ENCODE results near the gene COL26A1. TPM values are rescaled to one million over a fixed set of nuclear protein-coding genes. Genes with fewer than 3 reads are reported as not detected.
"Not testable (repeated sequence)": the region's sequence is repeated elsewhere in the genome, so short reads cannot be mapped to it uniquely, and the experiment has no call there.

Gene COL26A1
- total and polyA plus RNA-seq, 8 donors = 0.37 to 3.5 (median 0.86) TPM

- H3K4me3 ChIP-seq = no peak overlapping the region
- FAIRE-seq (no peak), ATAC-seq (no peak), DNase-seq (no peak)
- intact Hi-C loops (cut with DNase I) = no loop called here
- H3K9me3 ChIP-seq = no peaks in the 10 kb centered on the region
- 95 to 98% methylated on average over 1 of the region's 1 CpG for WGBS, 2 donors
- no peaks in the 10 kb centered on the region for H3K4me1 ChIP-seq
- no peaks in the 10 kb centered on the region for H3K27me3 ChIP-seq
- TF ChIP-seq CTCF (IDR thresholded peaks at IDR 0.05) = no peak
- no peak overlapping the region for H3K27ac ChIP-seq
- no peaks in the 10 kb centered on the region for H3K36me3 ChIP-seq
Measured at GRCh38 chr7:101479217-101479616, 116.5 kb downstream of the COL26A1 start.

- FAIRE-seq; ATAC-seq; H3K4me3 ChIP-seq; intact Hi-C loops (cut with DNase I); H3K27me3 ChIP-seq; H3K36me3 ChIP-seq; H3K27ac ChIP-seq; DNase-seq; H3K9me3 ChIP-seq; H3K4me1 ChIP-seq: not testable (repeated sequence)
- 85 to 87% methylated on average over 7 of the region's 7 CpGs for WGBS, 2 donors
Measured at GRCh38 chr7:101486056-101486432, 123.4 kb downstream of the COL26A1 start.

GRCh38 chr7:101486433-101487104 lies 123.9 kb downstream of the COL26A1 start:
- Histone ChIP-seq H3K4me3 (no peak overlapping the region), H3K27ac (no peak overlapping the region), H3K36me3 (no peaks in the 10 kb centered on the region), H3K4me1 (no peaks in the 10 kb centered on the region), H3K27me3 (no peaks in the 10 kb centered on the region), H3K9me3 (no peaks in the 10 kb centered on the region)
- intact Hi-C loops (cut with DNase I) = no loop called here
- FAIRE-seq (no peak), ATAC-seq (no peak), DNase-seq (peak in 1 of 6 donors; percentile 43)
- no peak for TF ChIP-seq CTCF (IDR thresholded peaks at IDR 0.05)
- 68 to 73% methylated on average over 25 of the region's 25 CpGs for WGBS, 2 donors

- FAIRE-seq = no peak
- no peak overlapping the region for H3K4me3 ChIP-seq
- no peaks in the 10 kb centered on the region for H3K4me1 ChIP-seq
- H3K9me3 ChIP-seq = no peaks in the 10 kb centered on the region
- H3K27me3 ChIP-seq = no peaks in the 10 kb centered on the region
- intact Hi-C loops (cut with DNase I) = no loop called here
- no peak for DNase-seq
- 71 to 79% methylated on average over 4 of the region's 4 CpGs for WGBS, 2 donors
- H3K27ac ChIP-seq = no peak overlapping the region
- TF ChIP-seq CTCF (IDR thresholded peaks at IDR 0.05) = no peak
- H3K36me3 ChIP-seq = no peaks in the 10 kb centered on the region
- no peak for ATAC-seq
Measured at GRCh38 chr7:101487105-101487458, 124.4 kb downstream of the COL26A1 start.

- no peaks in the 10 kb centered on the region for H3K9me3 ChIP-seq
- H3K36me3 ChIP-seq = no peaks in the 10 kb centered on the region
- no peak for FAIRE-seq
- WGBS, 2 donors = 83 to 89% methylated on average over 7 of the region's 7 CpGs
- H3K27ac ChIP-seq = no peak overlapping the region
- no peak for TF ChIP-seq CTCF (IDR thresholded peaks at IDR 0.05)
- ATAC-seq = no peak
- intact Hi-C loops (cut with DNase I) = no loop called here
- H3K4me1 ChIP-seq = no peaks in the 10 kb centered on the region
- DNase-seq = no peak
- no peak overlapping the region for H3K4me3 ChIP-seq
- no peaks in the 10 kb centered on the region for H3K27me3 ChIP-seq
Measured at GRCh38 chr7:101487753-101488152, 125.1 kb downstream of the COL26A1 start.

Data from pancreas (tissue), 10 donors.